Fibroblast of skin of left quadriceps (primary cell): ENCODE data around the gene BACH2.
"Not testable (repeated sequence)": the region's sequence is repeated elsewhere in the genome, so short reads cannot be mapped to it uniquely, and the experiment has no call there.

Experiments
- DNase-seq, 2 experiments: peaks; one replicate each; pipeline ENCODE4 v3.0.0-alpha.2; 2013; ENCODE audit warnings: low read depth in 2 of 2

Gene BACH2

GRCh38 chr6:90068703-90069523 is 227.7 kb downstream of the BACH2 start:
- peak in 1 of 2 experiments; percentile 38 for DNase-seq

GRCh38 chr6:90068264-90068663 is 228.4 kb downstream of the BACH2 start:
- no peak for DNase-seq

GRCh38 chr6:90066697-90067096 is 229.9 kb downstream of the BACH2 start:
- DNase-seq: no peak

- DNase-seq: no peak
Measured at GRCh38 chr6:90065173-90065572, 231.5 kb downstream of the BACH2 start.

GRCh38 chr6:90062667-90063066 is 234.0 kb downstream of the BACH2 start:
- no peak for DNase-seq

GRCh38 chr6:90062051-90062450 is 234.6 kb downstream of the BACH2 start:
- DNase-seq: no peak

- DNase-seq: not testable (repeated sequence)
Measured at GRCh38 chr6:90059178-90059577, 237.5 kb downstream of the BACH2 start.

GRCh38 chr6:90055924-90056323 is 240.7 kb downstream of the BACH2 start:
- not testable (repeated sequence) for DNase-seq

GRCh38 chr6:90054193-90054592 is 242.4 kb downstream of the BACH2 start:
- not testable (repeated sequence) for DNase-seq

GRCh38 chr6:90053614-90054013 is 243.0 kb downstream of the BACH2 start:
- no peak for DNase-seq

- DNase-seq: no peak
Measured at GRCh38 chr6:90049295-90049694, 247.3 kb downstream of the BACH2 start.

GRCh38 chr6:90048206-90048967 is 248.3 kb downstream of the BACH2 start:
- DNase-seq: no peak

- DNase-seq: peak in 1 of 2 experiments; percentile 47
Measured at GRCh38 chr6:90045535-90045934, 251.1 kb downstream of the BACH2 start.

GRCh38 chr6:90044833-90045381 is 251.7 kb downstream of the BACH2 start:
- DNase-seq: peak in 1 of 2 experiments; percentile 56

- DNase-seq: no peak
Measured at GRCh38 chr6:90044182-90044832, 252.3 kb downstream of the BACH2 start.

- no peak for DNase-seq
Measured at GRCh38 chr6:90040931-90041330, 255.7 kb downstream of the BACH2 start.

- peak; percentile 79 to 84 for DNase-seq
Measured at GRCh38 chr6:90039911-90040310, 256.7 kb downstream of the BACH2 start.

GRCh38 chr6:90038961-90039653 is 257.5 kb downstream of the BACH2 start:
- DNase-seq: no peak

GRCh38 chr6:90036963-90037362 is 259.7 kb downstream of the BACH2 start:
- no peak for DNase-seq

GRCh38 chr6:90035047-90035723 is 261.5 kb downstream of the BACH2 start:
- no peak for DNase-seq

GRCh38 chr6:90033746-90034271 is 262.8 kb downstream of the BACH2 start:
- DNase-seq: no peak
